ENCODE measurements around the gene MTMR1.

The MTMR1 gene

GRCh38 chrX:150697641-150698040, 4.4 kb downstream of the MTMR1 start:
- DNase-seq: peak; percentile 9

- DNase-seq: no peak
Measured at GRCh38 chrX:150698981-150699380, 5.8 kb downstream of the MTMR1 start.

- DNase-seq: no peak
Measured at GRCh38 chrX:150700107-150700506, 6.9 kb downstream of the MTMR1 start.

- no peak for DNase-seq
Measured at GRCh38 chrX:150701377-150701776, 8.2 kb downstream of the MTMR1 start.

- no peak for DNase-seq
Measured at GRCh38 chrX:150702966-150703694, 9.9 kb downstream of the MTMR1 start.

- DNase-seq: no peak
Measured at GRCh38 chrX:150703695-150703974, 10.4 kb downstream of the MTMR1 start.

- no peak for DNase-seq
Measured at GRCh38 chrX:150704030-150704613, 10.9 kb downstream of the MTMR1 start.

- DNase-seq: no peak
Measured at GRCh38 chrX:150712619-150713018, 19.4 kb downstream of the MTMR1 start.

- no peak for DNase-seq
Measured at GRCh38 chrX:150715184-150715583, 22.0 kb downstream of the MTMR1 start.

GRCh38 chrX:150719621-150720020, 26.4 kb downstream of the MTMR1 start:
- no peak for DNase-seq

GRCh38 chrX:150729956-150730355, 36.8 kb downstream of the MTMR1 start:
- no peak for DNase-seq

- no peak for DNase-seq
Measured at GRCh38 chrX:150730719-150731118, 37.5 kb downstream of the MTMR1 start.

GRCh38 chrX:150731795-150732194, 38.6 kb downstream of the MTMR1 start:
- DNase-seq: no peak

- DNase-seq: peak; percentile 2
Measured at GRCh38 chrX:150736475-150736874, 43.3 kb downstream of the MTMR1 start.

GRCh38 chrX:150752124-150752523, 58.9 kb downstream of the MTMR1 start:
- no peak for DNase-seq

- DNase-seq: no peak
Measured at GRCh38 chrX:150753357-150753756, 60.2 kb downstream of the MTMR1 start.

GRCh38 chrX:150753968-150754367, 60.8 kb downstream of the MTMR1 start:
- no peak for DNase-seq

- DNase-seq: no peak
Measured at GRCh38 chrX:150757371-150757770, 64.2 kb downstream of the MTMR1 start.

GRCh38 chrX:150759568-150760416, 66.6 kb downstream of the MTMR1 start:
- DNase-seq: no peak

- DNase-seq: no peak
Measured at GRCh38 chrX:150761176-150761818, 68.1 kb downstream of the MTMR1 start.

GRCh38 chrX:150761819-150762216, 68.6 kb downstream of the MTMR1 start:
- DNase-seq: no peak

GRCh38 chrX:150762258-150763165, 69.3 kb downstream of the MTMR1 start:
- no peak for DNase-seq

Data from CD4-positive, alpha-beta T cell treated with Interleukin-12 subunit alpha and Interleukin-12 subunit beta, for 1 hour (primary cell).